ENCODE measurements around the gene SCN5A.

DNA sequence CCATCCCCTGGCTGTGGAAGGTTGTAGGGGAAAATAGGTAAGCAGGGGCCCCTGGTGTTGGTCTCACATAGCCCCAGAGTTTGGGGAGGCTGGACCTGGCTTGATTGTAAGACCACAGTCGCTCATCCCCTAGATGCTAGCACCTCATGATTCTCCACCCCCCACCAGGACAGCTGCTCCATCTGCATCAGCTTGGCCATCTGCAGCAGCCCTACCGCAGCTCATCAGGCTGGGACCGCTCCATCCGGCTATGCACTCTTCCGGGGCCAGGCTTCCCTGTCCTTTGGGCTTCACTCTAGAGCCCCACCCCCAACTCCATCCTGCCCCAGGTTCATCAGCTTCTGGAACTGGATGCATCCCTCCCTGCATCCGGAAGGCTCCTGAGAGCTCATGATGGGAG is 12.6 kb downstream of the SCN5A start:
- TF ChIP-seq EZH2 (IDR thresholded peaks at IDR 0.05; ENCODE audit: borderline replicate concordance, low read depth, low read length, poor library complexity, severe bottlenecking): no peak
- TF ChIP-seq, protein P1, sequence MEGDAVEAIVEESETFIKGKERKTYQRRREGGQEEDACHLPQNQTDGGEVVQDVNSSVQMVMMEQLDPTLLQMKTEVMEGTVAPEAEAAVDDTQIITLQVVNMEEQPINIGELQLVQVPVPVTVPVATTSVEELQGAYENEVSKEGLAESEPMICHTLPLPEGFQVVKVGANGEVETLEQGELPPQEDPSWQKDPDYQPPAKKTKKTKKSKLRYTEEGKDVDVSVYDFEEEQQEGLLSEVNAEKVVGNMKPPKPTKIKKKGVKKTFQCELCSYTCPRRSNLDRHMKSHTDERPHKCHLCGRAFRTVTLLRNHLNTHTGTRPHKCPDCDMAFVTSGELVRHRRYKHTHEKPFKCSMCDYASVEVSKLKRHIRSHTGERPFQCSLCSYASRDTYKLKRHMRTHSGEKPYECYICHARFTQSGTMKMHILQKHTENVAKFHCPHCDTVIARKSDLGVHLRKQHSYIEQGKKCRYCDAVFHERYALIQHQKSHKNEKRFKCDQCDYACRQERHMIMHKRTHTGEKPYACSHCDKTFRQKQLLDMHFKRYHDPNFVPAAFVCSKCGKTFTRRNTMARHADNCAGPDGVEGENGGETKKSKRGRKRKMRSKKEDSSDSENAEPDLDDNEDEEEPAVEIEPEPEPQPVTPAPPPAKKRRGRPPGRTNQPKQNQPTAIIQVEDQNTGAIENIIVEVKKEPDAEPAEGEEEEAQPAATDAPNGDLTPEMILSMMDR (conservative IDR thresholded peaks at IDR 0.05; ENCODE audit: low read depth, low read length): no peak

Data from A673 (cell line).